HG03432 (cell line): ENCODE results near the gene ATP5ME.
"Not testable (repeated sequence)": the region's sequence is repeated elsewhere in the genome, so short reads cannot be mapped to it uniquely, and the experiment has no call there.

Source experiments
- ATAC-seq: cut with Tn5 transposase; IDR thresholded peaks from one replicate; pipeline ENCODE4 v1.9.1; 2021; ENCODE audit warnings: mild to moderate bottlenecking, moderate library complexity; ENCODE audit not compliant: unreplicated experiment

Gene ATP5ME

GRCh38 chr4:657338-657833, 16.7 kb downstream of the ATP5ME start:
- ATAC-seq: no peak

GRCh38 chr4:656436-657337, 17.4 kb downstream of the ATP5ME start:
- no peak for ATAC-seq

- ATAC-seq: no peak
These were observed 18.5 kb downstream of the ATP5ME start for GRCh38 chr4:655464-656151.

- ATAC-seq: no peak
These were observed 19.1 kb downstream of the ATP5ME start for GRCh38 chr4:654871-655463.

DNA sequence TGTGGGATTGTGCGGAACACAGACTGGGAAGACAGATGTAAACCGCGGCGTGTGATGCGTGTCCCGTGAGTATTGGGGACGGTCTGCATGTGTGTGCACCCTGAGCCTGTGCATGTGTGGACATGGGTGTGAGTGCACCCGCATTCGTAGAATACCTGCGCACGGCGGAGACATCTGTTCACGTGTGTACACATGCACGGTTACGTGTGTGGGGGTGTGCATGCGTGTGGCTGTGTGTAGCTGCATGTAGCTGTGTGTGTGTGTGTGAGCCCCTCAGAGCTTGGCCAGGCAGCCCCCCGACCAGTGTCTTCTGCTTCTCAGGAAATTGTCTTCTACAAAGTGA, 19.6 kb downstream of the ATP5ME start:
- no peak for ATAC-seq

GRCh38 chr4:653831-654502, 20.1 kb downstream of the ATP5ME start:
- ATAC-seq: no peak

DNA sequence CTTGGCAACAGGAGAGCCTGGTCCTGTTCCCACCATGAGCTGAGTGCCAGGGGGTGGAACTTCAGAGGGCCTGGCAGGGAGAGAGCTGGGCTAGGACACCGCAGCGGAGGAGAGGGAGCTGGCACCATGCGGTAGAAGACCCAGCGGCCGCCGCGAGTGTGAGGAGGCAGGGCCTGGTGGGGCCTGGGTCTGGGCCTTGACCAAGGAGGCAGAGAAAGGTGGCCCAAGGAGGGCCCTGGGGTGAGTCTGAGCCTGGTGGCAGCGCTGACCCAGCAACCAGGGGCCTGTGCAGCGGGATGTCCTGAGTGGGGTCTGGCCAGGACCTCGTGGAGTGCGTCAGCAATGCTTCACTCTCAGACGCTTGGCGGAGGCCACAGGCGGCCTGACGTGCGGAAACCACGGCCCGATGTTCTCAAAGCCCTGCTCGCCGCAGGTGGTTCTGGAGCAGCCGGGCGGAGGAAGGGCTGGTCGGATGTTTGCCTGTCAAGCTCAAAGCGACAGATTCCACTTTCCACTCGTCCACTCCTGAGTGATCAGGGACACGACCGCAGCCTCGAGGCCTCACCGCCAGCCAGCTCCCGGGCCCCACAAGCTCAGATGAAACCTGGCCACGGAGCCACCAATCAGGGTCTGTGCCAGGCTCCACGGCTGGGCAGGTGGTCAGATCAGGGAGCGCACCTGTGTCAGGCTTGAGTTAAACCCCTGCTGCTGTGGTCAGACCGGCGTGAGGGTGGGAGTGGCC, 20.8 kb downstream of the ATP5ME start:
- no peak for ATAC-seq

- ATAC-seq: no peak
These were observed 22.0 kb downstream of the ATP5ME start for GRCh38 chr4:651884-652642.

DNA sequence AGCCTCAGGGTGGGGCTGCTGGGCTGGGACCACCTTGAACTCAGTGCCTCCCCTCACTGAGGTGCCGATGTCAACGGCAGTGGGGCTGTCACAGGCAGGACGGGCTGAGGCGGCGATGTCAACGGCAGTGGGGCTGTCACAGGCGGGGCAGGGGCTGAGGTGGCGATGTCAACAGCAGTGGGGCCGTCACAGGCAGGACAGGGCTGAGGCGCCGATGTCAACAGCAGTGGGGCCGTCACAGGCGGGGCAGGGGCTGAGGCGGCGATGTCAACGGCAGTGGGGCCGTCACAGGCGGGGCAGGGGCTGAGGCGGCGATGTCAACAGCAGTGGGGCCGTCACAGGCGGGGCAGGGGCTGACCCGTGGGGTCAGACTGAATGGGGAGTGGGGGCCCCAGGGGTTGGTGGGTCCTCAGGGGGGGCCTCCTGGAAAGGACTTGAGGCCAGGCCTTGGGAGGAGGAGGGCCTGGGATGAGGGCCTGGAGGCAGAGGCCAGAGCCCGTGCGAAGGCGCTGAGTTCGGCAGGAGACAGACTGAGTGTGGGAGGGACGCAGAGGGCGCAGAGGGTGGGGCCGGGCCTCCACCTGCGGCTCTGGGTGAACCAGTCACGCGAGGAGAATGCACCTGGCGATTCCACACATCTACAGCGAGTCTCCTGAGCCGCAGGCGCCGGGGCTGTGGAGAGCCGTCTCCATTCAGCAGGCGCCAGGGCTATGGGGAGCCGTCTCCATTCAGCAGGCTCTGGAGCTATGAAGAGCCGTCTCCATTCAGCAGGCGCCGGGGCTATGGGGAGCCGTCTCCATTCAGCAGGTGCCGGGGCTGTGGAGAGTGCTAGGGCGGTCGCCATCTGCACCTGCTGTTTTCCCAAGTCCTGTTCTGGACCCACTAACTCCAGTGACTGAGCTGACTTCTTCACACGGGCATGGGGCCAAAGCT, 22.9 kb downstream of the ATP5ME start:
- no peak for ATAC-seq

DNA sequence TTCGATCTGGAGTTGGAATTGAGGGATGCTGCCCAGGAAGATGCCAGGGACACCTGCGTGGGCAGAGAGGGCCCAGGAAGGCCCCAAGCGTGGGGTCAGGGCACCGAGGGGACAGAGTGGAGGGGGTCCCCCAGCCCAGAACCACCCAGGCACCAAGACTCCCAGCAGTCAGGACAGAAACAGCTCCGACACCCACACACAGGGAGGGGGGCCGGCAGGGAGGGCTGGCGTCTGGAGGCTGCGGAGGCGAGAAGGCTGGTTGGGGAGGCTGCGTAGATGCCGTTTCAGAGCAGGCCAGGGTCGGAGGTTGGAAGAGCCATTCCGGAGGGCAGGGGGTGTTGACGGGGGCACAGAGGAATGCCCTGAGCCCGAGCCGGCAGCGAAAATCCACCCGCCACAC, 23.6 kb downstream of the ATP5ME start:
- no peak for ATAC-seq

GRCh38 chr4:649751-650310, 24.2 kb downstream of the ATP5ME start:
- ATAC-seq: no peak

GRCh38 chr4:649293-649625, 24.8 kb downstream of the ATP5ME start:
- ATAC-seq: no peak

- ATAC-seq: no peak
These were observed 25.3 kb downstream of the ATP5ME start for GRCh38 chr4:648579-649292.

- no peak for ATAC-seq
These were observed 26.6 kb downstream of the ATP5ME start for GRCh38 chr4:647481-647880.

DNA sequence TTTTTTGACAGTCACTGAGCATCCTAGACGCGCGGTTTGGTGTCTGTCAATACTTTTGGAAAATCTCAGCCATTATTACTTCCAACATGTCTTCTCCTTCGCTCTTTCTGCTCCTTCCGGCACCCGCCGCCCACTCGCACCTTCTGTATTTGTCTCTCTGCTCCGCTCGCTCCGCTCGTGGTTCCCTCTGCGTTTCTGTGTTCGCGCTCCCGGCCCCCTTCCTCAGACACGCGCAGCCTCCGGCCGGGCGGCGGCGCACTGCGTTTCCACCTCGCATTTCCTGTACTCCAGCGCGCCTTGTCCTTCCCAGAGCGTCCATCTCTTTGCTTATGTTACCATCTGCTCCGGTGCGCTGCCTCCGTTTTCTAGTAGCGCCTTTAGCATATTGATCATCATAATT, 27.6 kb downstream of the ATP5ME start:
- no peak for ATAC-seq

DNA sequence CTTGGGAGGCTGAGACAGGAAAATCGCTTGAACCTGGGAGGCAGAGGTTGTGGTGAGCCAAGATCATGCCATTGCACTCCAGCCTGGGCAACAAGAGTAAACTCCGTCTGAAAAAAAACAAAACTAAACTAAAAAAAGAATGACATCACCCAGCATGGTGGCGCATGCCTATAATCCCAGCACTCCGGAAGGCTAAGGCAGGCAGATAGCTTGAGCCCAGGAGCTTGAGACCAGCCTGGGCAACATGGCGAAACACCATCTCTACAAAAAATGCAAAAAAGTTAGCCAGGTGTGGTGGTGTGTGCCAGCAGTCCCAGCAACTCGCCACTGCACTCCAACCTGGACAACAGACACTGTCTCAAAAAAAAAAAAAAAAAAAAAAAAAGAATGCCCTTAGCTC, 31.7 kb downstream of the ATP5ME start:
- not testable (repeated sequence) for ATAC-seq

GRCh38 chr4:637536-638280, 36.4 kb downstream of the ATP5ME start:
- ATAC-seq: no peak
